ENCODE measurements around the gene TFF1.

- TF ChIP-seq POLR2A (IDR thresholded peaks at IDR 0.05), result no peak
- no peak for TF ChIP-seq CTCF (IDR thresholded peaks at IDR 0.05)
- TF ChIP-seq EP300 (IDR thresholded peaks at IDR 0.05; ENCODE audit: low read depth), result no peak
- no peak for TF ChIP-seq POLR2AphosphoS5 (IDR thresholded peaks at IDR 0.05)
Measured at GRCh38 chr21:42317826-42318746, 48.2 kb downstream of the TFF1 start.

Measured in transverse colon (tissue), 4 donors.